ENCODE results near the gene MVP.

GRCh38 chr16:29837841-29838240 lies 17.6 kb downstream of the MVP start:
- TF ChIP-seq EZH2 (IDR thresholded peaks at IDR 0.05): no peak
- TF ChIP-seq REST (IDR thresholded peaks at IDR 0.05; ENCODE audit: low read depth): no peak
- no peak for TF ChIP-seq CTCF (IDR thresholded peaks at IDR 0.05 in 2 of 3, conservative IDR thresholded peaks at IDR 0.05 in 1 of 3; ENCODE audit: borderline replicate concordance in 1 of 3, insufficient read depth in 1 of 3, low read depth in 2 of 3, low read length in 2 of 3)
- no peak for TF ChIP-seq POLR2A (IDR thresholded peaks at IDR 0.05; ENCODE audit: borderline replicate concordance, extremely low read depth, insufficient read depth, insufficient read length)
- TF ChIP-seq SIN3A (IDR thresholded peaks at IDR 0.05; ENCODE audit: low read depth): no peak

Measured in HCT116 (cell line).